KMS-11 (cell line): ENCODE measurements around the gene AGT.
"Not testable (repeated sequence)": the region's sequence is repeated elsewhere in the genome, so short reads cannot be mapped to it uniquely, and the experiment has no call there.

Source experiments
- H2AFZ ChIP-seq: fragments of 200-600 bp; sonication (generic); 2 replicates; pipeline ENCODE4 v1.6.1; 2016; ENCODE audit warnings: antibody characterized with exemption, mixed run types, low read depth
- H3K27ac ChIP-seq: fragments of 200-600 bp; sonication (generic); 2 replicates; pipeline ENCODE4 v1.6.1; 2016; ENCODE audit warnings: mild to moderate bottlenecking, mixed run types
- H3K27me3 ChIP-seq: fragments of 200-600 bp; sonication (generic); 2 replicates; pipeline ENCODE4 v1.6.1; 2017; ENCODE audit warnings: mild to moderate bottlenecking, low read depth, mixed run types, moderate library complexity; ENCODE audit not compliant: insufficient read depth
- H3K36me3 ChIP-seq: fragments of 200-600 bp; sonication (generic); 2 replicates; pipeline ENCODE4 v1.6.1; 2017; ENCODE audit warnings: mild to moderate bottlenecking, mixed run types; ENCODE audit not compliant: insufficient read depth
- H3K4me1 ChIP-seq: fragments of 200-600 bp; sonication (generic); 2 replicates; pipeline ENCODE4 v1.6.1; 2016; ENCODE audit warnings: mild to moderate bottlenecking, low read depth, mixed run types; ENCODE audit not compliant: poor library complexity, severe bottlenecking
- H3K4me2 ChIP-seq: fragments of 200-600 bp; sonication (generic); 2 replicates; pipeline ENCODE4 v1.7.0; 2016; ENCODE audit warnings: mild to moderate bottlenecking, mixed run types
- H3K4me3 ChIP-seq: fragments of 200-600 bp; sonication (generic); IDR thresholded peaks from 2 replicates; pipeline ENCODE4 v1.6.1; 2017; ENCODE audit warnings: low read depth, low read length, mixed read lengths; ENCODE audit not compliant: insufficient read depth
- H3K79me2 ChIP-seq: fragments of 200-600 bp; sonication (generic); 2 replicates; pipeline ENCODE4 v1.6.1; 2016; ENCODE audit warnings: low read depth, mixed run types; ENCODE audit not compliant: insufficient read depth
- H3K9ac ChIP-seq: fragments of 200-600 bp; sonication (generic); 2 replicates; pipeline ENCODE4 v1.6.1; 2016; ENCODE audit warnings: mild to moderate bottlenecking, mixed run types
- H4K20me1 ChIP-seq: fragments of 200-600 bp; sonication (generic); 2 replicates; pipeline ENCODE4 v1.6.1; 2016; ENCODE audit warnings: mild to moderate bottlenecking, mixed run types; ENCODE audit not compliant: insufficient read depth
- TF ChIP-seq, protein P1 (sequence below): fragments of 200-600 bp; sonication (generic); conservative IDR thresholded peaks from 2 replicates; pipeline ENCODE4 v1.6.1; 2017; ENCODE audit warnings: low read depth, mild to moderate bottlenecking, antibody characterized with exemption, low read length, moderate library complexity, mixed read lengths

Gene AGT

DNA sequence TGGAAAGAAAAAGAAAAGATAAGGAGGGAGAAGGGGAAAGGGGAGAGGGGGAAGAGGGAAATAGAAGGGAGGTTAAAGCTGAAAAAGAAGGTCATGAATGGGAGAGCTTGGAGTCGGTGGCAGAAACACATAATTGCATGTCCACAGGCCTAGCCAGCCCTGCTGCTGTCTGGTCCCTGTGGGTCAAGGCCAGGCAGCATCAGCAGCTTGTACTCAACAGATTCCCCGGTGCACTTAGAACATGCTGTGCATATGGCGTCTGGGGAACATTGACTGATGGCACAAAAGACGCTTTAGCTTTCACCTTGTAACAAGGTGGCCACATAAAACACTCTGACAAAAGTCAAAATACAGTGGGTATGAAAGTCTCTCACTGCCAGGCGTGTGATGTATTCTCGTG is 45.7 kb downstream of the AGT start:
- H3K27ac ChIP-seq = no peak overlapping the region
- H3K9ac ChIP-seq = no peak overlapping the region
- H3K4me1 ChIP-seq = no peaks in the 10 kb centered on the region
- H3K4me2 ChIP-seq = no peak overlapping the region
- H3K36me3 ChIP-seq = peaks cover 8% of the 10 kb centered on the region; the same call in 1 of the 2 replicates
- H3K79me2 ChIP-seq = no peaks in the 10 kb centered on the region
- H3K4me3 ChIP-seq = no peak overlapping the region
- TF ChIP-seq, protein P1, sequence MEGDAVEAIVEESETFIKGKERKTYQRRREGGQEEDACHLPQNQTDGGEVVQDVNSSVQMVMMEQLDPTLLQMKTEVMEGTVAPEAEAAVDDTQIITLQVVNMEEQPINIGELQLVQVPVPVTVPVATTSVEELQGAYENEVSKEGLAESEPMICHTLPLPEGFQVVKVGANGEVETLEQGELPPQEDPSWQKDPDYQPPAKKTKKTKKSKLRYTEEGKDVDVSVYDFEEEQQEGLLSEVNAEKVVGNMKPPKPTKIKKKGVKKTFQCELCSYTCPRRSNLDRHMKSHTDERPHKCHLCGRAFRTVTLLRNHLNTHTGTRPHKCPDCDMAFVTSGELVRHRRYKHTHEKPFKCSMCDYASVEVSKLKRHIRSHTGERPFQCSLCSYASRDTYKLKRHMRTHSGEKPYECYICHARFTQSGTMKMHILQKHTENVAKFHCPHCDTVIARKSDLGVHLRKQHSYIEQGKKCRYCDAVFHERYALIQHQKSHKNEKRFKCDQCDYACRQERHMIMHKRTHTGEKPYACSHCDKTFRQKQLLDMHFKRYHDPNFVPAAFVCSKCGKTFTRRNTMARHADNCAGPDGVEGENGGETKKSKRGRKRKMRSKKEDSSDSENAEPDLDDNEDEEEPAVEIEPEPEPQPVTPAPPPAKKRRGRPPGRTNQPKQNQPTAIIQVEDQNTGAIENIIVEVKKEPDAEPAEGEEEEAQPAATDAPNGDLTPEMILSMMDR = no peak
- H2AFZ ChIP-seq = no peak overlapping the region
- H4K20me1 ChIP-seq = no peaks in the 10 kb centered on the region
- H3K27me3 ChIP-seq = no peaks in the 10 kb centered on the region

- Histone ChIP-seq H3K27ac (no peak overlapping the region), H3K4me3 (no peak overlapping the region), H3K36me3 (no peaks in the 10 kb centered on the region; the same call in 1 of the 2 replicates), H3K4me2 (no peak overlapping the region), H3K9ac (no peak overlapping the region), H4K20me1 (no peaks in the 10 kb centered on the region), H3K4me1 (no peaks in the 10 kb centered on the region), H3K79me2 (peaks cover 15% of the 10 kb centered on the region; the same call in 1 of the 2 replicates), H2AFZ (no peak overlapping the region), H3K27me3 (no peaks in the 10 kb centered on the region)
- TF ChIP-seq, protein P1 = no peak
These were observed 51.9 kb downstream of the AGT start for GRCh38 chr1:230661976-230662375.

DNA sequence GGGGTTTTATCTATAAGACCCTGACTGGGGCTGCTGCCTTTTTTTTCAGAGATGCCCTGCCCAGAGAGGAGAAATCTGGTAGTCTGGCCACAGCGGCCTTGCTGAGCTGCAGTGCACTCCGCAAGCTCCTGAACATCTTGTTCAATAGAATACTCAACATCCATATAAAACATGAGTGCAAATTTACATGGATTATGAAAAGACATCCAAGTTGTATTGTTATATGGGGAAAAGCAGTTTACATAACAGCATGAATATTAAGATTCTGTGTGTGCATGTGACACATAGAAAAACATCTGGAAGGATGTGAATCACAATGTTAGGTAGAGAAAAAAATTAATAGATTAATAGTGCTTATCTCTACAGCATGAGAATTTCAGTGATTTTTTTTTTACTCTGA is 55.2 kb downstream of the AGT start:
- Histone ChIP-seq H3K36me3 (no peaks in the 10 kb centered on the region), H3K4me3 (no peak overlapping the region), H3K79me2 (peaks cover 44% of the 10 kb centered on the region)

GRCh38 chr1:230658103-230658502 is 55.8 kb downstream of the AGT start:
- H3K4me2 ChIP-seq = not testable (repeated sequence)

More for the DNA sequence above, 55.2 kb downstream of the AGT start:
- Histone ChIP-seq H3K4me1 (no peaks in the 10 kb centered on the region), H3K27ac (no peak overlapping the region), H3K4me2 (no peak overlapping the region), H4K20me1 (no peaks in the 10 kb centered on the region), H3K9ac (no peak overlapping the region), H2AFZ (no peak overlapping the region), H3K27me3 (no peaks in the 10 kb centered on the region)
- TF ChIP-seq, protein P1 = no peak

DNA sequence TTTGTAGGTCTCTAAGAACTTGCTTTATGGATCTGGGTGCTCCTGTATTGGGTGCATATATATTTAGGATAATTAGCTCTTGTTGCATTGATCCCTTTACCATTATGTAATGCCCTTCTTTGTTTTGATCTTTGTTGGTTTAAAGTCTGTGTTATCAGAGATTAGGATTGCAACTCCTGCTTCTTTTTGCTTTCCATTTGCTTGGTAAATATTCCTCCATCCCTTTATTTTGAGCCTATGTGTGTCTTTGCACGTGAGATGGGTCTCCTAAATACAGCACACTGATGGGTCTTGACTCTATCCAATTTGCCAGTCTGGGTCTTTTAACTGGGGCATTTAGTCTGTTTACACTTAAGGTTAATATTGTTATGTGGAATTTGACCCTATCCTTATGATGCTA is 57.2 kb downstream of the AGT start:
- not testable (repeated sequence) for H3K4me3 ChIP-seq, H3K27me3 ChIP-seq, H3K27ac ChIP-seq, H4K20me1 ChIP-seq, H2AFZ ChIP-seq, H3K4me2 ChIP-seq, H3K4me1 ChIP-seq, H3K9ac ChIP-seq, H3K36me3 ChIP-seq
- peaks cover 61% of the 10 kb centered on the region for H3K79me2 ChIP-seq

More at GRCh38 chr1:230658103-230658502, 55.8 kb downstream of the AGT start:
- not testable (repeated sequence) for H2AFZ ChIP-seq, H3K36me3 ChIP-seq, H3K4me3 ChIP-seq, H3K4me1 ChIP-seq, H4K20me1 ChIP-seq, H3K27me3 ChIP-seq, H3K9ac ChIP-seq, H3K27ac ChIP-seq
- peaks cover 50% of the 10 kb centered on the region for H3K79me2 ChIP-seq
